ENCODE measurements around the gene PRKACA.

Gene PRKACA

DNA sequence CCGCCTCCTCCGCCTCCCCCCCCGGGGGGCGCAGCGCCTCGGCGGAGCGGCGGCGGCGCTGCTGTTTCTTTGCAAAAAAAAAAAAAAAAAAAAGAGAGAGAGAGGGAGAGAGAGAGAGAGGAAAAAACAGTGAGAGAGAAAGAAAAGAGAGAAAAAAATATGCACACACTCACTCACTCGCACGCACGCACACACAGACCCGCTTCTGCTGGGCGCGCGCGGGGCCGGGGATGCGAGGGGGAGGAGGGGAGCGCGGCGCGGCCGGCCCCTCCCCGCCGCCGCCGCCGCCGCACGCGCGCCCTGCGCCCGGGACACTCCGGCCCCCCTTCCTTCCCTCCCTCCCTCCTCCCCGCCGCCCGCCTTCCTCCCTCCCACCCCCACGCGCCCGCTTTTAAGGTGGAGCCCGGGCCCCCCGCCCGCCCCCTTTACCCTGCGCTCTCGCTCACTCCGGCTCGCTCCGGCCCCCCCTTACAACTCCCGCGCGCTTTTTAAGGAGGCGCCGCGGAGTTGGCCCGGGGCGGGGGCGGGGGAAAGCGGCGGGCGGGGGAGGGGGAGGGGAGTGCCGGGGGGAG, 27.0 kb downstream of the PRKACA start, which contains the start of gene SAMD1:
SAMD1 (minus strand) TSS at position 243 of the 572 bp plus-strand sequence.
- Histone ChIP-seq H3K27me3 (ENCODE audit: insufficient read depth, low read length) (peaks cover 6% of the 10 kb centered on the region), H3K9me3 (ENCODE audit: insufficient read depth, low read depth, low read length) (peaks cover 7% of the 10 kb centered on the region), H3K36me3 (ENCODE audit: insufficient read depth, low read length) (peaks cover 17% of the 10 kb centered on the region), H3K4me3 (ENCODE audit: low read length) (peak within 1 kb of the TSS; percentile 86), H3K4me1 (ENCODE audit: insufficient read depth, low read length) (peaks cover 3% of the 10 kb centered on the region; the same call in 1 of the 2 replicates), H3K27ac (ENCODE audit: low read depth, low read length) (peak within 1 kb of the TSS; percentile 83; the same call in 1 of the 2 replicates), H3K9ac (ENCODE audit: low read depth, low read length) (peak within 1 kb of the TSS; percentile 55)
- 0% methylated on average over 8 of the region's 65 CpGs for WGBS

DNA sequence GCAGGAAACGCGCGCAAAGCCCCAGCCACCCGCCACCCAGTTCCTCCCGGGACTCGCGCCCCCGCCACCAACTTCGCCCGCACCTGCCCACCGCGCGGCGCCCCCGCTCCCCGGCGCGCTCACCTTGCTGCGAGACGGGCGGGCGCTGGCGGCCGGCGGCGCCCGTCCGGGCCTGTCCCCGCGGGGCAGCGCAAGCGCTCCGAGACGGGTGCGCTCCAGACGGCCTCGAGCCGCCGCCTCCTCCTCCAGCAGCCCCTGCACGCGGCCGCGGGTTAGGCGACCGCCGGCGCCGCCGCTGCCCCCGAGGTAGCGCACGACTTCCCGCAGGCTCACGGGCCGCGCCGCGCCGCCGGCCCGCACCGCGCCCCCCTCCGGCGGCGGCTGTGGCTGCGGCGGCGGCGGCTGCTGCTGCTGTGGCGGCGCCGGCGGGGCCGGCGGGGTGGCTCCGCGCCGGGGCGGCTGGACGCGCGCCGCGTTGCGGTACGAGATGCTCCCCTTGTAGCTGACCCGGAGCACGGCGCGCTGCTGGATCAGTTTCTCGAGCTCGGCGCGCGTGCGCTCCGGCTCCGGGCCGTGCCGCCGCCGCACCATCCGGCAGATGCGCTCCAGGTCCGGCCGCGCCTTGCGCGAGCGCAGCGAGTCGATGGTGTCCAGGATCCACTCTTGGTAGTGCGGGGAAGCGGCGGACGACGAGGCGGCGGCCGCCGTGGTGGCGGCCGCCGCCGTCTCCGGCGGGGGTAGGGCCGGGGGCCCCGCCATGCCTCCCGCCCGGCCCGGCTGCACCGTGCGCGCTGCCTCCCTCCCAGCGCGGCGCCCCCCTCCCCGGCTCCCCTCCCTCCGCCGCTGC, 27.7 kb downstream of the PRKACA start:
- peaks cover 6% of the 10 kb centered on the region for H3K27me3 ChIP-seq (ENCODE audit: insufficient read depth, low read length)
- H3K9ac ChIP-seq (ENCODE audit: low read depth, low read length): 0 out of 2 replicates have a peak overlapping the region, but pooled peaks have one; percentile 26
- under 1% methylated on average over 135 of the region's 142 CpGs for WGBS
- H3K4me1 ChIP-seq (ENCODE audit: insufficient read depth, low read length): peaks cover 3% of the 10 kb centered on the region; the same call in 1 of the 2 replicates
- peak overlapping the region; percentile 69 for H3K4me3 ChIP-seq (ENCODE audit: low read length)
- peaks cover 17% of the 10 kb centered on the region for H3K36me3 ChIP-seq (ENCODE audit: insufficient read depth, low read length)
- H3K9me3 ChIP-seq (ENCODE audit: insufficient read depth, low read depth, low read length): peaks cover 7% of the 10 kb centered on the region
- H3K27ac ChIP-seq (ENCODE audit: low read depth, low read length): peak overlapping the region; percentile 79; the same call in 1 of the 2 replicates

DNA sequence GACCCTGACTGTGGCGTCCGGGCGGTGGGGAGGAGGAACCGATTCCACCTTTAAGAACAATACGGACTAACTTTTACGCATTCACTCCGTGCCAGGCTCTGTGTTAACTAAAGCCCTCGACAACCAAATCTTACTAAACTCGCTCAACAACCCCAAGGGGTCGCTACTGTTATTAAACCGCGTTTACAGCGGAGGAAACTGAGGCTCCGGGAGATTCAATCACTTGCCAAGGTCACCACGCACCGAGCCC, 28.2 kb downstream of the PRKACA start:
- Histone ChIP-seq H3K4me3 (ENCODE audit: low read length) (peak overlapping the region; percentile 69), H3K27me3 (ENCODE audit: insufficient read depth, low read length) (peaks cover 6% of the 10 kb centered on the region), H3K27ac (ENCODE audit: low read depth, low read length) (no peak overlapping the region), H3K4me1 (ENCODE audit: insufficient read depth, low read length) (peaks cover 3% of the 10 kb centered on the region; the same call in 1 of the 2 replicates), H3K36me3 (ENCODE audit: insufficient read depth, low read length) (peaks cover 17% of the 10 kb centered on the region), H3K9me3 (ENCODE audit: insufficient read depth, low read depth, low read length) (peaks cover 7% of the 10 kb centered on the region), H3K9ac (ENCODE audit: low read depth, low read length) (0 out of 2 replicates have a peak overlapping the region, but pooled peaks have one; percentile 26)
- 15% methylated on average over 16 of the region's 16 CpGs for WGBS

DNA sequence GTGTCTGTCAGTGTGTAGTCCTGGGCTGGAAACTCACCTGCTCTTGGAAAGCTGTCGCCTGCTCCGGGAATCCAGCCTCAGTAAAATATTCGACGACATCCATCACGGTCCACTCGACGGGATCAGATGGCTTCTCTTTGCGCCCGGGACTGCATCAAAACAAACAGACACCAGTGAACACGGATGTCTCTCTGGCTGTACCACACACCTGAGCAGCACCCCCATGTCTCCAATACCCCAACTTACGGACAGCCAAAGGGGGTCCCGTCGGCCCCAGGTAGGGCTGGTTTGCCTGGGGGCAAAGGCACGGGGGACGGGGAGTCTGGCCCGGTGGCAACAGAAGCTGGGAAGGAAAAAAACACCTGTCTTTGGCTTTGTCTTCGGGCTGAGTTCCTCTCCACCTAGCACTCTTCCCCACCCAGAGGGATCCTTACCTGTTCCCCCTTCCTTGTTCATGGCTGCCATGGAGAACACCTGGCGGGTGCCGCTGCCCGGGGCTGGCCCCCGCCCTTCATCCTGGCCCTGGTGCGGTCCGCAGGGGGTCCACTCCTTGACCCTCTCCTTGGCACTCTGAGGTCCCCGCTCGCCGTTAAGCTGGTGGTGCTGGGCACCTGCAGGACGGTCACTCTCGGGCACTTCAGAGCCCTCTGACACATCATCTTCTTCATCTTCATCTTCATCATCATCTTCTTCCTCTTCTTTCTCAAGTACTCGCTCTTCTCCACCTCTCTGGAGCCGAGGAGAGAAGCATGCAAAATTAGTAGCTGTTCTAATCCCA, 28.7 kb downstream of the PRKACA start:
- H3K36me3 ChIP-seq (ENCODE audit: insufficient read depth, low read length): peaks cover 17% of the 10 kb centered on the region
- H3K4me1 ChIP-seq (ENCODE audit: insufficient read depth, low read length): peaks cover 3% of the 10 kb centered on the region; the same call in 1 of the 2 replicates
- H3K4me3 ChIP-seq (ENCODE audit: low read length): peak overlapping the region; percentile 69
- H3K27ac ChIP-seq (ENCODE audit: low read depth, low read length): no peak overlapping the region
- no peak overlapping the region for H3K9ac ChIP-seq (ENCODE audit: low read depth, low read length)
- peaks cover 6% of the 10 kb centered on the region for H3K27me3 ChIP-seq (ENCODE audit: insufficient read depth, low read length)
- 89% methylated on average over 30 of the region's 30 CpGs for WGBS
- peaks cover 7% of the 10 kb centered on the region for H3K9me3 ChIP-seq (ENCODE audit: insufficient read depth, low read depth, low read length)

DNA sequence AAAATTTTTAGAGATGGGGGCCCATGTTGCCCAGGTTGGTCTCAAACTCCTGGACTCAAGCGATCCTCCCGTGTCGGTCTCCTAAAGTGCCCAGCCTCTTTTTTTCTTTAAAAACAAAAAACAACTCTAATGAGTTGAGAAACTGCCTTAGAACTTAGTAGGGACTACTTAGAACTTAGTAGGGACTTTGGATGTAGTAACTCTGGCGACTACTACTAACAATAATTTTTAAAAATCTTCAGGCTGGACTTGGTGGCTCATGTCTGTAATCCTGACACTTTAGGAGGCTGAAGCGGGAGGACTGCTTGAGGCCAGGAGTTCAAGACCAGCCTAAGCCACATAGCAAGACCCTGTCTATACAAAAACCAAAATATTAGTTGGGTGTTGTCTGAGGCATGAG, 31.5 kb downstream of the PRKACA start:
- 85% methylated on average over 5 of the region's 5 CpGs for WGBS
- H3K36me3 ChIP-seq (ENCODE audit: insufficient read depth, low read length): peaks cover 17% of the 10 kb centered on the region
- peaks cover 6% of the 10 kb centered on the region for H3K27me3 ChIP-seq (ENCODE audit: insufficient read depth, low read length)
- H3K4me1 ChIP-seq (ENCODE audit: insufficient read depth, low read length): peaks cover 3% of the 10 kb centered on the region; the same call in 1 of the 2 replicates
- no peak overlapping the region for H3K9ac ChIP-seq (ENCODE audit: low read depth, low read length)
- no peak overlapping the region for H3K27ac ChIP-seq (ENCODE audit: low read depth, low read length)
- no peaks in the 10 kb centered on the region for H3K9me3 ChIP-seq (ENCODE audit: insufficient read depth, low read depth, low read length)
- H3K4me3 ChIP-seq (ENCODE audit: low read length): peak overlapping the region; percentile 47; the same call in 1 of the 2 replicates

DNA sequence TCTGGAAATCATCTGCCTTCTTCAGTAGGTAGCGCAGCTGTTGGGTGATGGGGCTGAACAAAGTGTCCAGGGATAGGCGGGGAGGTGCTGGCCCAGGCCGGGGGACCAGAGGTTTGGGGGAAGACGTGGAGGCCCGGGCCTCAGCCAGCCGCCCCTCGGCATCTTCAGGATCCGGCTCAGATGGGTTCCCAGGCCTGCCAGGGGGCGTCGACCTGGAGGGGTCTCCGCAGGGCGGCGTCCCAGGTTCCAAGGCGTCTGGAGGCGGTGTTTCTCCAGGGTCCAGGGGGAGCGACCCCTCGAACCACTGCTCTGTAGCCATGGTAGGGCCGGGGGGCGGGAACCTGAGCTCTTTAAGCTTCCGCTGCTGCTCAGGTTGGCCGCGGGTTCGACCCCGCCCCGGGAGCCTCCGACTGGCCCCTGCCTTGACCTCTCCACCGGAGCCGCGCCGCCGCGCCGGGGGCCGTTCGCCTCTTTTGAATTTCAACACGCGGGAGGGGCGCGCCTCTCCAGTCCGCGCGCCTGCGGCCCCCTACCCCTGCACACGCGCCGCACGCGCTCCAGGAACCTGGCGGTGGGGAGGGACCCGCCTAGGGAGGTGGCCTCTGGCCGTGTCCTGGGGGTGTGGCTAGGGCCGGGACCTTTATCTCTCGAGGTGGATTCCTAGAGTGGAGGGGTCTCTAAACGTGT, 32.1 kb downstream of the PRKACA start, which contains the start of gene C19orf67:
C19orf67 (minus strand) TSS at position 475 of the 687 bp plus-strand sequence; CDS start at position 319, 156 bp downstream.
- 66% methylated on average over 54 of the region's 54 CpGs for WGBS
- Histone ChIP-seq H3K4me3 (ENCODE audit: low read length) (peak within 1 kb of the TSS; percentile 47), H3K27ac (ENCODE audit: low read depth, low read length) (no peak within 1 kb of the TSS), H3K9ac (ENCODE audit: low read depth, low read length) (no peak within 1 kb of the TSS; the same call in 1 of the 2 replicates), H3K36me3 (ENCODE audit: insufficient read depth, low read length) (peaks cover 17% of the 10 kb centered on the region), H3K4me1 (ENCODE audit: insufficient read depth, low read length) (peaks cover 3% of the 10 kb centered on the region; the same call in 1 of the 2 replicates), H3K27me3 (ENCODE audit: insufficient read depth, low read length) (peaks cover 6% of the 10 kb centered on the region), H3K9me3 (ENCODE audit: insufficient read depth, low read depth, low read length) (no peaks in the 10 kb centered on the region)

DNA sequence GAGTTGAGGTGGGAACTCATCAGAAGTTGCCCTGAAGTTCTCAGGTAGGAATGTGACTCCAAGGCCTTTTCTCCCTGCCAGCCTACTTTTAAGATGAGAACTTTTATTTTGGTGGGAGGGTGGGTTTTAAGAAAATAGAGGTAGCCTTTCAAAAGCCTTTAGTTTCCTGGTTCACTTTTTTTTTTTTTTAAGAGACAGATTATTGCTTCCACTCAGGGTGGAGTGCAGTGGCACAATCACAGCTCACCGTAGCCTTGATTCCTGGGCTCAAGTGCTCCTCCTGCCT, 34.9 kb downstream of the PRKACA start:
- Histone ChIP-seq H3K4me3 (ENCODE audit: low read length) (no peak overlapping the region), H3K9ac (ENCODE audit: low read depth, low read length) (no peak overlapping the region), H3K4me1 (ENCODE audit: insufficient read depth, low read length) (no peaks in the 10 kb centered on the region), H3K9me3 (ENCODE audit: insufficient read depth, low read depth, low read length) (no peaks in the 10 kb centered on the region), H3K27me3 (ENCODE audit: insufficient read depth, low read length) (peaks cover 2% of the 10 kb centered on the region; the same call in 1 of the 2 replicates), H3K36me3 (ENCODE audit: insufficient read depth, low read length) (peaks cover 4% of the 10 kb centered on the region; the same call in 1 of the 2 replicates), H3K27ac (ENCODE audit: low read depth, low read length) (no peak overlapping the region)
- WGBS: 54% methylated on average over 1 of the region's 1 CpG

DNA sequence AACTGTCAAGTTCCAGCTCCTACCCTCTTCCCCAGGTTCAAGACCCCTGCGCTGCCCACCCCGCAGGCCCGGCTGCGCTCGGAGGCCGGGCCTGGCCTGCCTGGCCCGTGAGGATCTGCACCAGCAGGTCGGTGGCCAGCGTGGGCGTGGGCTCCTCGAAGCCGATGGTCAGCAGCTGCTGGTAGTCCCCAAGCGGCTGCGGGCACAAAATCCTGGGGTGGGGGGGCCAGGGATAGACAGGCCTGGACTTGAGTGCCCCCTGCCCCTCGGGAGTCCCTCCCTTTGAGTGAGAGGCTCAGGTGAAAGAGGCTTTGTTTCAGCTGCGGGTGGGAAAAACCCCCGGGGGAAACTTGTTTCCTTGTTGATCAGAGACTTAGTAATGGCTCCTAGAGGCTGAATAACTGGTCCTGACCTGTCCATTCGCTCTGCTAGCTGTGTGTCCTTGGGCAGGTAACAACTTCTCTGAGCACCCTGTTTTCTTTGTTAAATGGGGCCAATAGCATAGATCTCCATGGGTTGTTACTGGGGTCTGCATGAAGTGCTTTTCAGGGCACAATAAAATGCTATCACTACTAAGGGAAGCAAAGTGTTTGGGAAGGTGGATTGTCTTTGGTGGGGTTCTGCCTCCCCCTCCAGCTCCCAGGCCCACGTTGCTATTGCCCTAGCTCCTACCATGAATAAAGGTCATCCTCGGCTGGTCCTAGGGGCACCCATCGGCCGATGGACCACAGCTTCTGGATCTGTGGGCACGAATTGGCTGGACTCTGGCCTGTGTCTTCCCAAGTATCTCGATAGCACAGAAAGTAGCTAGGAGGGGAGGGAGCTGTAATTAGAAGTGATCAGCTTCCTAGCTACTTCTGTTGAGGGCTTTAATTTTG, 35.5 kb downstream of the PRKACA start:
- Histone ChIP-seq H3K27me3 (ENCODE audit: insufficient read depth, low read length) (peaks cover 2% of the 10 kb centered on the region; the same call in 1 of the 2 replicates), H3K9ac (ENCODE audit: low read depth, low read length) (peak overlapping the region; percentile 46), H3K27ac (ENCODE audit: low read depth, low read length) (no peak overlapping the region), H3K36me3 (ENCODE audit: insufficient read depth, low read length) (no peaks in the 10 kb centered on the region), H3K4me1 (ENCODE audit: insufficient read depth, low read length) (no peaks in the 10 kb centered on the region), H3K4me3 (ENCODE audit: low read length) (peak overlapping the region; percentile 73), H3K9me3 (ENCODE audit: insufficient read depth, low read depth, low read length) (no peaks in the 10 kb centered on the region)
- 35% methylated on average over 24 of the region's 24 CpGs for WGBS

DNA sequence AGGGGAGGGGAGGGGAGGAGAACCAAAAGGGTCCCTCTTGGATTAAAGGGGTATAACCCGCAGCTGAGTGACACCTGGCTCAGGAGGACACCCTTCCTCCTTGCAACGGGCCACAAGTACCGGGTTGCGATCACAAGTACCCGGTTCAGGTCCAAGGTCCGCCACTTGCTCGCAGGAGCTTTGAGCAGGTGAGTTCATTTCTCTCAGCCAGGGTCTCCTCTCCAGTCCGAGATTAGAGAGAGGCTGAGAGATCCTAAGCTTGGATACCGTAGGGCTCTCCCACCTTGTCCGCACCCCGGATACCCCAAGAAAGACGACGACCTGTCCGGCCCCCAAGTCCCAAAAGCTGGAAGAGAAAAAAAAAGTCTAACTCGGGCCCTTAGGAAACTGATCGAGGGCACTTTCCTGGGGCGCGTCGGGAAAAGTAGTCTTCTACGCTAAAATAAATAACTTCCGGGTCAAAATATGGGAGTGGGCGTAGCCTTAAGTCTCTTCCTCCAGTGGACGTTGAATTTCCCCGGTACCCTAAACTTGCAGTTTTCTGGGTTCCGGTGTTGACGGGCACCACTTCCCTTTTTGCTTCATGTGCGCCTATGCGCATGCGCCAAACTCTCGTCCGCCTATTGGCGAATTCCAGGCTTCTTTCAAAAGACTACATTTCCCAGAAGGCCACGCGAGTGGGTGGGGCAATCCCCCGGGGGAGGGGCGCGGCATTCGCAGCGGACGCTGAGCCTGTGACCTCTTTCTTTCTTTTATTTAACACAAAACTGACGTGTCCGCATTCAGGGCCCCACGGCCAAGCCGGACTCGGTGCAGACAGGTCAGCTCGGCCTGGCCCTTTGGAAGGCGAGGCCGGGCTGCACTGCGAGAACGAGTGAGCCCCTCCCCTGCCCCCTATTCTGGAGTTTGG, 36.4 kb downstream of the PRKACA start:
- Histone ChIP-seq H3K27me3 (ENCODE audit: insufficient read depth, low read length) (peaks cover 4% of the 10 kb centered on the region), H3K27ac (ENCODE audit: low read depth, low read length) (0 out of 2 replicates have a peak overlapping the region, but pooled peaks have one; percentile 19), H3K9me3 (ENCODE audit: insufficient read depth, low read depth, low read length) (no peaks in the 10 kb centered on the region)

More for the DNA sequence above, 36.4 kb downstream of the PRKACA start:
- Histone ChIP-seq H3K36me3 (ENCODE audit: insufficient read depth, low read length) (no peaks in the 10 kb centered on the region), H3K4me1 (ENCODE audit: insufficient read depth, low read length) (no peaks in the 10 kb centered on the region), H3K4me3 (ENCODE audit: low read length) (peak overlapping the region; percentile 73), H3K9ac (ENCODE audit: low read depth, low read length) (peak overlapping the region; percentile 68)
- WGBS: 2% methylated on average over 50 of the region's 50 CpGs

All from HUES64 (cell line).